GM12801 (cell line): ENCODE data around the gene PAX5.

Experiments used
- TF ChIP-seq, protein P1 (sequence below): IDR thresholded peaks from one replicate; pipeline ENCODE4 v1.5.1; 2011; ENCODE audit warnings: control low read depth; ENCODE audit not compliant: insufficient read length; ENCODE audit errors: extremely low read depth

Gene PAX5

DNA sequence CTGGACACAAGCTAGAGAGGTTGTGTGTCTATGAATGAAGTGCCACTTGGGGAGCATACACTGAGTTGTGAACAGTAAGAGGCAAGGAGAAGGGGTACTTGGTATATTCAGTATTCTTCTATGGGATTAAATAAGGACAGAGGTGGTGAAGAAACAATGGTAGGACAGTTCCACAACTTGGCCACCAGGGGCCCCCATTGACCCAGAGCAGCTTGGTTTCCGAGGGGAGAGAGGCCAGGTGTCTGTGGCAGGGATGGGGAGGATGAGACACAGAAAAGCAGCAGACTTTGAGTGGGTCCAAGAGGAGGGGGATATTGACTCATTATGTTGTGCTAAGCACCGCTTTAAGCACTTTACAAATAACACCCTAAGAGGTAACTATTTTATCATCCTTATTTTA, 240.8 kb downstream of the PAX5 start:
- TF ChIP-seq, protein P1, sequence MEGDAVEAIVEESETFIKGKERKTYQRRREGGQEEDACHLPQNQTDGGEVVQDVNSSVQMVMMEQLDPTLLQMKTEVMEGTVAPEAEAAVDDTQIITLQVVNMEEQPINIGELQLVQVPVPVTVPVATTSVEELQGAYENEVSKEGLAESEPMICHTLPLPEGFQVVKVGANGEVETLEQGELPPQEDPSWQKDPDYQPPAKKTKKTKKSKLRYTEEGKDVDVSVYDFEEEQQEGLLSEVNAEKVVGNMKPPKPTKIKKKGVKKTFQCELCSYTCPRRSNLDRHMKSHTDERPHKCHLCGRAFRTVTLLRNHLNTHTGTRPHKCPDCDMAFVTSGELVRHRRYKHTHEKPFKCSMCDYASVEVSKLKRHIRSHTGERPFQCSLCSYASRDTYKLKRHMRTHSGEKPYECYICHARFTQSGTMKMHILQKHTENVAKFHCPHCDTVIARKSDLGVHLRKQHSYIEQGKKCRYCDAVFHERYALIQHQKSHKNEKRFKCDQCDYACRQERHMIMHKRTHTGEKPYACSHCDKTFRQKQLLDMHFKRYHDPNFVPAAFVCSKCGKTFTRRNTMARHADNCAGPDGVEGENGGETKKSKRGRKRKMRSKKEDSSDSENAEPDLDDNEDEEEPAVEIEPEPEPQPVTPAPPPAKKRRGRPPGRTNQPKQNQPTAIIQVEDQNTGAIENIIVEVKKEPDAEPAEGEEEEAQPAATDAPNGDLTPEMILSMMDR = no peak

DNA sequence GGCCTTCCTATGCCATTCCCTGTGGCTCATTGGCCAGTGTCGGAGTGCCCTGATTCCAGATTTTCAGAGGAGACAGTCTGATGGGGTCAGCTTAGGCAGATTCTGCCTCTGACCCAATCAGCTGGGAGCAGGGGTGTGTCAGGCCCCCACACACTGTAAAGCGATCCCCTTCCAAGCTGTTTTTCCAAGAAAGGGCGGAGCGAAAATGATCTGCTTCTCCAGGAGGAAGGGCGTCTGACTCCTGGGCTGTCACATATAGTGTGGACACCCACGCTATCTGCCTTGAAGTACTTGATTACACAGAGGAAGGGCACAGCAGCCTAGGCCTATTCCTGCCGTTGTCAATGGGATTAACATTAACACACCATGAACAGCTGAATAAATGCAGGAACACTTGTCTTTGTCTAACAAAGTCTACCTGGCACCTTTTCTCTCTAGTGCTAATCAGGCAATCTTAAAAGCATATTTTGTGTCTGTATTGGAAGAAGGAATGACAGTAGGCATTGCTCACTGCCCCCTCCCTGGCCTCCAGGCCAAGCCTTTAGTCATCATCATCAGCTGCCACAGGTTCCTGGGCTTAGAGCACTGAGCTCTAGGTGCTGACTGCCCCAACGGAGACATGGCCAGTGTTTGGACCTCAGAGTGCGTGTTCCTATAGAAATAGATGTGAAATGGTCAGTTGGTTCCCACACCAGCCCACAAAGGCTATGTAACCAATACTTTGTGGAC, 242.7 kb downstream of the PAX5 start:
- TF ChIP-seq, protein P1 = no peak

DNA sequence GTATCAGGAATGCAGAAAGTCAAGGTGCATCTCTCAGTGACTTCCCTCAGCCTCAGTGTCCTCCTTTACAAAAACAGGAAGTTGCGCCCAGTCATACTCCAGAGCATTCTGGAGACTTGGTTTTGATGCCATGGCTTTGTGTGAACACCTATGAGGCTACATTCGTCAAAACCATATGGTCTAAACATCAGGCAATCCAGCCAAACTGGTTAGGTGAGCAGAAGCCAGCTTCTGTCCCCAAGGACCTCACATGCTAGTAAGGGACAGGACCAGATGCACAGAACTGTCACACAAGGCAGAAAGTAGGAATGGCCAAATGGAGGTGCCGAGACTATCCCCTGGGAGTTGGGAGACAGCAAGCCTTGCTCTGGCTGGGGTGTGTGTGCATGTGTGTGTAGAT, 244.2 kb downstream of the PAX5 start:
- TF ChIP-seq, protein P1 = no peak

DNA sequence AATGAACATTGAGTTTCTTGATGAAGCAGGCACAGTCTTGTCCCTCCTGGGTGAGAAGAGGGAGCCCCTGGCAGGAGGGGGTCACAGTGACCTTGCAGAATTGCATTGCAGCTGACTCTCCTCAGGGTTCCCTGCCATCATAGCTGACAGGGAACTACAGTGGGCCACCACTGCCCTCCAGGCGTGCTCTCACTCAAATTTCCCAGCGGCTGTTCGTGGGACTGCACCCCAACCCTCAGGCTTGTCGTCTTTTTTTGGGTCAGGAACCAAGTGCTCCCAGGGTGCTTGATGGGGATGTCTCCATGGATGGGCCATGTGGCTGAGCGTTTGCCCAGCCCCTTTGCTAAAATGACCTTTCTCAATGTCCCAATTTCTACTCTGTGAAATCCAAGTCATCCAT, 245.5 kb downstream of the PAX5 start:
- TF ChIP-seq, protein P1 = no peak

DNA sequence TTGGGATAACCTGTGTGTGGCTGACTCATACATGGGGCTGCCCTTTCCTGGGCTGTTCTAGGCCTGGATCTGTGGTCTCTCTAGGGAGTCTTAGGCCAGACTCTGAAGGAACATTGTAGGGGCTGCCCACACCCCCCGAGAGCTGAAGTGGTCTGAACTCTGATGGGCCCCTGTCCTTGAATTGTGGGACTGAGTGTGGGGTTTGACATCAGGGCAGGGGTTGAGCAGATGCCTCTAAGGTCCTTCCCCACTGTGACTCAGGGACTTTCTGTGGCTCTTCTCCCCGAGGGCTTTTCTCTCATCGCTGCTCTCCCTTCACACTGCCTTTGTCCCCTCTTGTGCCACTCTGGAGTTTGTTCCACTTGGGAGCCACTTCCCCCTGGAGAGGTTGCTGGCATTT, 246.4 kb downstream of the PAX5 start:
- TF ChIP-seq, protein P1 = no peak
